ENCODE results near the gene FNDC3B.

DNA sequence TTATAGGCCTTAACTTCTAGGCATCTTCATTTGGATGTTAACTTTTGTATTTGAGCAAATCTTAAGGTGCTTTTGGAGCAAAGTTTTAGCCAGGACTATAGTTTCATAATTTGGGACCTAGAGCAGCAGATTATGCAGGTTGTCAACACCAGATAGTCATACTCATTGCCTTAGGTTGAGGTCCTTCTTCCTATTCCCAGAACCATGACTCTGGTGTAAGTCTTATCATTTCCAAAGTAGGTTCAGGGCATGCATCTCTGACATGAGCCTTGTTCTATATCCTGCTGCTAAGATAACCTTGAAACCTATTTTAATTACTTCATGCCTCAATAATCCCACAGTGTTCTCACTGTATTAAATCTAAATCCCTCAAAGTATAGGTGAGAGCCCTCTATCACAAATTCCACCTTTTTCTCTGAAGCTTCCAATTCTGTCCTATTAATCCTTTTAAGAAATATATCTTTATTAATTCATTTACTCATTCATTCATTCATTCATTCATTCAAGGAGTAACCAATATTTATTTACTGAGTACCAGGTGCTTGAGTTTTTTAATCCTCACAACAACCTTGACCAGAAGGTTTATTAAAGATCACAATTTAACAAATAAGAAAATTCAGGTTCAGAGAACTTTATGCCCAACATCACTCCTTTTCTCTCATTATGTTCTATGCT is 2.7 kb upstream of the FNDC3B start:
- TF ChIP-seq, protein P1, sequence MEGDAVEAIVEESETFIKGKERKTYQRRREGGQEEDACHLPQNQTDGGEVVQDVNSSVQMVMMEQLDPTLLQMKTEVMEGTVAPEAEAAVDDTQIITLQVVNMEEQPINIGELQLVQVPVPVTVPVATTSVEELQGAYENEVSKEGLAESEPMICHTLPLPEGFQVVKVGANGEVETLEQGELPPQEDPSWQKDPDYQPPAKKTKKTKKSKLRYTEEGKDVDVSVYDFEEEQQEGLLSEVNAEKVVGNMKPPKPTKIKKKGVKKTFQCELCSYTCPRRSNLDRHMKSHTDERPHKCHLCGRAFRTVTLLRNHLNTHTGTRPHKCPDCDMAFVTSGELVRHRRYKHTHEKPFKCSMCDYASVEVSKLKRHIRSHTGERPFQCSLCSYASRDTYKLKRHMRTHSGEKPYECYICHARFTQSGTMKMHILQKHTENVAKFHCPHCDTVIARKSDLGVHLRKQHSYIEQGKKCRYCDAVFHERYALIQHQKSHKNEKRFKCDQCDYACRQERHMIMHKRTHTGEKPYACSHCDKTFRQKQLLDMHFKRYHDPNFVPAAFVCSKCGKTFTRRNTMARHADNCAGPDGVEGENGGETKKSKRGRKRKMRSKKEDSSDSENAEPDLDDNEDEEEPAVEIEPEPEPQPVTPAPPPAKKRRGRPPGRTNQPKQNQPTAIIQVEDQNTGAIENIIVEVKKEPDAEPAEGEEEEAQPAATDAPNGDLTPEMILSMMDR (conservative IDR thresholded peaks at IDR 0.05; ENCODE audit: low read length), result no peak
- no peak for TF ChIP-seq EZH2phosphoT487 (IDR thresholded peaks at IDR 0.05; ENCODE audit: borderline replicate concordance)

Data from Loucy (cell line).